Measurements from ENCODE around the gene PGA5. TPM values are rescaled to one million over a fixed set of nuclear protein-coding genes. Genes with fewer than 3 reads are reported as not detected.
"Not testable (repeated sequence)": the region's sequence is repeated elsewhere in the genome, so short reads cannot be mapped to it uniquely, and the experiment has no call there.

Gene PGA5
- not detected in 2 replicates for total RNA-seq

DNA sequence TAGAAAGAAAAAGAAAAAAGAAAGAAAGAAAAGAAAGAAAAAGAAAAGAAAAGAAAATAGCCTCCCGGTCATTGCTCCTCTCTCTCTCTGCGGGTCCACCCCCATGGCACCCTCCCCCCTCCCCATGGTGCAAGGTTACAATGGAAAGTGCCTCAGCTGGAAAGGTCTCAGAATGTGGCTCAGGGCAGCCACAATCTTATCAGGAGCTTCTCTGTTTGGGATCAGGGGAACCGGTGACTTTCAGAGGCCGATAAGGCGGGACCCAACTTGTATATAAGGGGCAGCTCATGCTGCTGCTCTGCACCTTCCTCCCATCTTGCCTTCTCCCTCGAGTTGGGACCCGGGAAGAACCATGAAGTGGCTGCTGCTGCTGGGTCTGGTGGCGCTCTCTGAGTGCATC lies at the start of gene PGA5:
Gene PGA5, plus strand, starts transcription at position 301 of the 400 bp plus-strand sequence. Its CDS starts 52 bp downstream, at position 353.
- H3K27ac ChIP-seq (ENCODE audit: low read depth, low read length); H3K36me3 ChIP-seq (ENCODE audit: insufficient read depth, low read length); H3K9me3 ChIP-seq (ENCODE audit: low read depth, low read length); H3K4me3 ChIP-seq (ENCODE audit: insufficient read depth, low read length); DNase-seq (ENCODE audit: insufficient read length, low spot score, missing footprints); H3K4me2 ChIP-seq (ENCODE audit: insufficient read depth, low read length); H2AFZ ChIP-seq (ENCODE audit: low read length); H3K79me2 ChIP-seq (ENCODE audit: insufficient read depth, low read length); H4K20me1 ChIP-seq (ENCODE audit: insufficient read depth, low read length); H3K4me1 ChIP-seq (ENCODE audit: insufficient read depth, low read length); H3K27me3 ChIP-seq (ENCODE audit: insufficient read depth, low read length): not testable (repeated sequence)

DNA sequence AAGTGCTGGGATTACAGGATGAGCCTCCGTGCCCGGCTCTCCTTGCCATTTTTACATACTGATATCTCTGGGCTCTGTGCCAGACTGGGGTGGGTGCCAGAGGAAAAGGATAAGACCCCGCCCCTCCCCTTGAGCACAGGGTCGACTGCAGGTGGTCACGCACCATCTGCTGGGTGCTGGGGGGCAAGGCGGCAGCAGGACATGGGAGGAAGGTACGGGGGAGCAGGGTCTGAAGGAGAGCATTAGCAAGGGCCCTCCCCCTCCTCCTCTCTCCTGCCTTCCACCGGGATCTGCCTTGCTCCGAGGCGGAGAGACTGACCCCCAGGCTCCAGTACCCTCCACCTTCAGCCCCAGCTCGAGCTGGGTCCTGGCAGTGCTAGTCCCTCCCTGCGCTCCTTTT lies 47.4 kb upstream of the PGA5 start:
- no peaks in the 10 kb centered on the region for H3K4me1 ChIP-seq (ENCODE audit: insufficient read depth, low read length)
- H4K20me1 ChIP-seq (ENCODE audit: insufficient read depth, low read length), result no peaks in the 10 kb centered on the region
- no peaks in the 10 kb centered on the region for H3K36me3 ChIP-seq (ENCODE audit: insufficient read depth, low read length)
- H2AFZ ChIP-seq (ENCODE audit: low read length), result no peak overlapping the region
- DNase-seq (ENCODE audit: insufficient read length, low spot score, missing footprints), result no peak
- no peaks in the 10 kb centered on the region for H3K79me2 ChIP-seq (ENCODE audit: insufficient read depth, low read length)
- H3K4me3 ChIP-seq (ENCODE audit: insufficient read depth, low read length), result no peak overlapping the region
- H3K27ac ChIP-seq (ENCODE audit: low read depth, low read length), result no peak overlapping the region
- H3K27me3 ChIP-seq (ENCODE audit: insufficient read depth, low read length), result peaks cover 10% of the 10 kb centered on the region
- TF ChIP-seq, protein P1, sequence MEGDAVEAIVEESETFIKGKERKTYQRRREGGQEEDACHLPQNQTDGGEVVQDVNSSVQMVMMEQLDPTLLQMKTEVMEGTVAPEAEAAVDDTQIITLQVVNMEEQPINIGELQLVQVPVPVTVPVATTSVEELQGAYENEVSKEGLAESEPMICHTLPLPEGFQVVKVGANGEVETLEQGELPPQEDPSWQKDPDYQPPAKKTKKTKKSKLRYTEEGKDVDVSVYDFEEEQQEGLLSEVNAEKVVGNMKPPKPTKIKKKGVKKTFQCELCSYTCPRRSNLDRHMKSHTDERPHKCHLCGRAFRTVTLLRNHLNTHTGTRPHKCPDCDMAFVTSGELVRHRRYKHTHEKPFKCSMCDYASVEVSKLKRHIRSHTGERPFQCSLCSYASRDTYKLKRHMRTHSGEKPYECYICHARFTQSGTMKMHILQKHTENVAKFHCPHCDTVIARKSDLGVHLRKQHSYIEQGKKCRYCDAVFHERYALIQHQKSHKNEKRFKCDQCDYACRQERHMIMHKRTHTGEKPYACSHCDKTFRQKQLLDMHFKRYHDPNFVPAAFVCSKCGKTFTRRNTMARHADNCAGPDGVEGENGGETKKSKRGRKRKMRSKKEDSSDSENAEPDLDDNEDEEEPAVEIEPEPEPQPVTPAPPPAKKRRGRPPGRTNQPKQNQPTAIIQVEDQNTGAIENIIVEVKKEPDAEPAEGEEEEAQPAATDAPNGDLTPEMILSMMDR (IDR thresholded peaks at IDR 0.05; ENCODE audit: extremely low read depth, low read depth, low read length), result no peak
- H3K9me3 ChIP-seq (ENCODE audit: low read depth, low read length), result no peaks in the 10 kb centered on the region
- no peak overlapping the region for H3K4me2 ChIP-seq (ENCODE audit: insufficient read depth, low read length)

- TF ChIP-seq, protein P1 (IDR thresholded peaks at IDR 0.05; ENCODE audit: extremely low read depth, low read depth, low read length), result no peak
- H3K4me1 ChIP-seq (ENCODE audit: insufficient read depth, low read length), result no peaks in the 10 kb centered on the region
- H3K9me3 ChIP-seq (ENCODE audit: low read depth, low read length), result peaks cover 4% of the 10 kb centered on the region
- no peak overlapping the region for H3K4me3 ChIP-seq (ENCODE audit: insufficient read depth, low read length)
- no peak overlapping the region for H3K27ac ChIP-seq (ENCODE audit: low read depth, low read length)
- no peaks in the 10 kb centered on the region for H3K36me3 ChIP-seq (ENCODE audit: insufficient read depth, low read length)
- no peaks in the 10 kb centered on the region for H4K20me1 ChIP-seq (ENCODE audit: insufficient read depth, low read length)
- H2AFZ ChIP-seq (ENCODE audit: low read length), result no peak overlapping the region
- H3K4me2 ChIP-seq (ENCODE audit: insufficient read depth, low read length), result no peak overlapping the region
- H3K79me2 ChIP-seq (ENCODE audit: insufficient read depth, low read length), result no peaks in the 10 kb centered on the region
- no peak for DNase-seq (ENCODE audit: insufficient read length, low spot score, missing footprints)
- peaks cover 10% of the 10 kb centered on the region for H3K27me3 ChIP-seq (ENCODE audit: insufficient read depth, low read length)
These were observed 46.8 kb upstream of the PGA5 start for GRCh38 chr11:61194169-61194671.

GRCh38 chr11:61194981-61195695 lies 45.8 kb upstream of the PGA5 start:
- no peak overlapping the region for H2AFZ ChIP-seq (ENCODE audit: low read length)
- H3K4me1 ChIP-seq (ENCODE audit: insufficient read depth, low read length), result no peaks in the 10 kb centered on the region
- no peaks in the 10 kb centered on the region for H3K79me2 ChIP-seq (ENCODE audit: insufficient read depth, low read length)
- peaks cover 6% of the 10 kb centered on the region for H3K9me3 ChIP-seq (ENCODE audit: low read depth, low read length)
- peaks cover 10% of the 10 kb centered on the region for H3K27me3 ChIP-seq (ENCODE audit: insufficient read depth, low read length)
- TF ChIP-seq, protein P1 (IDR thresholded peaks at IDR 0.05; ENCODE audit: extremely low read depth, low read depth, low read length), result no peak
- H3K27ac ChIP-seq (ENCODE audit: low read depth, low read length), result no peak overlapping the region
- H3K4me2 ChIP-seq (ENCODE audit: insufficient read depth, low read length), result no peak overlapping the region
- no peak overlapping the region for H3K4me3 ChIP-seq (ENCODE audit: insufficient read depth, low read length)
- DNase-seq (ENCODE audit: insufficient read length, low spot score, missing footprints), result no peak
- H4K20me1 ChIP-seq (ENCODE audit: insufficient read depth, low read length), result no peaks in the 10 kb centered on the region
- H3K36me3 ChIP-seq (ENCODE audit: insufficient read depth, low read length), result no peaks in the 10 kb centered on the region

All from osteoblast (primary cell).